ENCODE measurements around the gene KREMEN1.

Gene KREMEN1

DNA sequence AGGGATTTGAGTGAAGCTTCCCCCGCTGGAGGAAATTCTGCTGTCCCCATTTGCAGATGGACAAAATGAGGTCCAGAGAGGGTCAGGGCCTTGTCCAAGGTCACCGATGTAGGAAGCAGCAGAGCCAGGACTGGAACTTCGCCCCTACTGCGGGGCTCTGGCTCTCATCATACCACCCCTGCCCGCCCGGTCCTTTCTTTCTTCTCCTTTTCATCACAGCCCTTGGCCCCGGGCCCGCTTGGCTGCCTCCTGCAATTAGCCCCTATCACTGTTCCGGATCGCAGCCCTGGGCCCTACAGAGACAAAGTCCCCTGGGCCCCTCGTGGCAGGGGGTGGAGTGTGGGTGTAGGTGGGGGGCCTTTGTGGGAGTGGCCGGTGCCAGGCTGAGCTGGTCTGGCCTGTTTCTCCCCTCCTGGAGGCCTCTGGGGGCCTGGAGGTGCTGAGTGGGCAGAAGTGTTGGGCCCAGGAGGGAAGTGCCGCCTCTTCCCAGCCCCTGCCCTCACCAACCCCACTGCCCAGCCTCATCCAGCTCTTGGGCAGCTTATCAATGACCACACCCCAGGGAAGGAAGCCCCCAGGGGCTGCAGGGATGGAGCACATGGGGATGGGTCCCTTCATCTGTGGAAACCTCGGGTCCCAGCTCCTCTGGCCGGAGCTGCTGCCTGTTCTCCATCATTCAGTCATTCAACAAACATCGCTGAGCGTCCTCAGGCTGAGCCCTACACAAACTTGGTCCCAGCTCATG is 136.2 kb downstream of the KREMEN1 start:
- DNase-seq = no peak

DNA sequence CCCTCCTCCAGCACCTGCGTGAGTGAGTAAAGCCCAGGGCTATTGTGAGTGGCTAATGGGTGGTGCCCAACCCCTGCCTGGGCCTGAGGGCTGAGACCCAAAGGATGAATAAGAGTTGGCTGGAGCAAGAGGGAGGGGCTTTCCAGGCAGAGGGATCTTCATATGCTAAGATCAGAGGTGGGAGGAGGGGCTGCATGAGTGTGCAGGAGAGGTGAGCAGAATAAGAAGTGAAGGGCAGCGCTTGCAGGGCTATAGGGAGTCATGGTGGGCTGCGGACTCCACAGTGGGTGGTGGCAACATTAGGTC is 136.7 kb downstream of the KREMEN1 start:
- DNase-seq = no peak

DNA sequence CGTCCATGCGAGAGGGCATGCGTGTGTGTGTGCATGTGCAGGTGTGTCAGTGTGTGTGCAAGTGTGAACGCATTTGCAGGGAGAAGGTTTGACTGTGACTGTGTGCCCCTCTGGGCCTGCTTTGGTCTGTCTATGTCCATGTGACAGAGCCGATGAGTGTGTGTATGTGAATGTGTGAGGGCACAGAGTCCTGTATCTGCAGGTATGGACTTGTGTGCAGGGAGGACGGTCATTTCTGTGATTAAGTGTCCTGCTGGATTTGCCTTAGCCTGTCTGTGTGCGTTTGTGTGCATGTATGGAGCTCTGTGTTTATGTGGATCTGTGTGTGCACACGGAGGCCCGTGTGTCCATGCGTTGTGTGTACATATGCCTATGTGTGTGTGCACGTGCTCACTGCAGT is 138.2 kb downstream of the KREMEN1 start:
- DNase-seq = no peak

DNA sequence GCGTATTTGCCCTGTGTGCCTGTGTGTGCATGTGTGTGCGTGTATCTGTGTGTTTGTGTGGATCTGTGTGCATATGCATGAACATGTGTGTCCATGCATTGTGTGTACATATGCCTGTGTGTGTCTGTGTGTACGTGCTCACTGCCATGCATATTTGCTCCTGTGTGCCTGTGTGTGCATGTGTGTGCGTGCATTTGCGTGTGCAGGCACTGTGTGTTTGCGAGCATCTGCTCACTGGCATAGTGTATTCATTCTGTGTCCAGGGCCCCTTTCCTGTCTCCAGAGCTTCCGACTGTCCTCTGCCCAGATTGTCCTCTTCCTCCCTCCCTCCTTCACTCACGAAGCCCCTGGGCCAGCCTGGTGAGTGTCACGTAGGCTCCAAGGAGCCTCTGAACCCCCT is 138.6 kb downstream of the KREMEN1 start:
- no peak for DNase-seq

GRCh38 chr22:29212743-29213142 is 139.9 kb downstream of the KREMEN1 start:
- no peak for DNase-seq

GRCh38 chr22:29213493-29213892 is 140.7 kb downstream of the KREMEN1 start:
- DNase-seq = no peak

DNA sequence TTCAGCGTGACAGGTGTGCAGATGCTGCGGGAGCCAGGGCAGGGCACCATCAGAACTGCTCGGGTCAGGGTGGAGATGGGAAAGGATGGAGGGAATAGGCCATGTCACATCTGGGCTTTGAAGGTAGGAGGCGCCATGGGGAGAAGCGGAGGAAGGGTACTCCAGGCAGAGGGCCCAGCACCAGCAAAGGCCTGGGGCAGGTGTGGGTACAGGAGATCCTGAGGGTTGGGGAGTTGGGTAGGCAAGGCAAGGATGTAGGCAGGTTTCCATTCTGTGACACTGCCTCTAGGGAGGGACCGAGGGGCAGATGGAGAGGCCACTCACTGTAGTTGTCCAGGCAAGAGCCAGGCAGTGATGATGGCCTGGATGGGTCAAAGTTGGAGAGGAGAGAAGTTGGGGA is 141.4 kb downstream of the KREMEN1 start:
- DNase-seq = no peak

DNA sequence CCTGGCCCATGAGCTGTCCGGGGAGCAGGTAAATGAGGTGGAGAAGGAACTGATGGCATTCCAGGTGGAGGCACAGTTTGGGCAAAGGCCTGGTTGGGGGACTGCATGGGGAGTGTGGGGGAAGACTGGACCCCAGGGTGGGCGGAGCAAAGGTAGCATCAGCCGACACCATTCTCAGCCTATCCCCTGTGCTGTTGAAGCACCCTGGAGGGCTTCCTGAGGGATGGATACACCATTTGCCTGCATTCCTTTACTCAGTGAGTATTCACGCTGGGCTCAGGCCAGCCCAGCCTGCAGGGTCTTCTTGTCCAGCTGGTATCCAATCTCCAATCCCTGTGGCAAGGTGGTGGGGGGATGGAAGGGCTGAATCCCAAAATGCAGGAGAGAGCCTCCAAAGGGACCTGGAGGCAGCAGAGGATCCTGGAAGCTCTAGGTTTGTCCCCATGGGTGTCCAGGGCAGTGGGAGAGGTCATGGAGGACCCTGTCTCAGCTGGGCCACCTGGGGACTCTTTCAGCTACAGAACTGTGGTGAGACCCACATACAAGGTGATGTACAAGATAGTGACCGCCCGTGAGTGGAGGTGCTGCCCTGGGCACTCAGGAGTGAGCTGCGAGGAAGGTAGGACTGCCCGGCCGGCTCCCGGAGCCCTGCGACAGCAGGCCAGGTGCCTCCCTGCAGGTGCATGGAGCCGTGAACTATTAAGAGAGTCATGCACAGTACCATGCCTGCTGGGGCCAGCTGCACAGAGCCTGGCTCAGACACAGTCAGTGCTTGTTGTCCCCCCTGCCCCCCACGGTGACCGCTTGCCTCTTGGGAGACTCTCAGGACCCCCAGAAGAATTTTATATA is 142.4 kb downstream of the KREMEN1 start:
- no peak for DNase-seq

DNA sequence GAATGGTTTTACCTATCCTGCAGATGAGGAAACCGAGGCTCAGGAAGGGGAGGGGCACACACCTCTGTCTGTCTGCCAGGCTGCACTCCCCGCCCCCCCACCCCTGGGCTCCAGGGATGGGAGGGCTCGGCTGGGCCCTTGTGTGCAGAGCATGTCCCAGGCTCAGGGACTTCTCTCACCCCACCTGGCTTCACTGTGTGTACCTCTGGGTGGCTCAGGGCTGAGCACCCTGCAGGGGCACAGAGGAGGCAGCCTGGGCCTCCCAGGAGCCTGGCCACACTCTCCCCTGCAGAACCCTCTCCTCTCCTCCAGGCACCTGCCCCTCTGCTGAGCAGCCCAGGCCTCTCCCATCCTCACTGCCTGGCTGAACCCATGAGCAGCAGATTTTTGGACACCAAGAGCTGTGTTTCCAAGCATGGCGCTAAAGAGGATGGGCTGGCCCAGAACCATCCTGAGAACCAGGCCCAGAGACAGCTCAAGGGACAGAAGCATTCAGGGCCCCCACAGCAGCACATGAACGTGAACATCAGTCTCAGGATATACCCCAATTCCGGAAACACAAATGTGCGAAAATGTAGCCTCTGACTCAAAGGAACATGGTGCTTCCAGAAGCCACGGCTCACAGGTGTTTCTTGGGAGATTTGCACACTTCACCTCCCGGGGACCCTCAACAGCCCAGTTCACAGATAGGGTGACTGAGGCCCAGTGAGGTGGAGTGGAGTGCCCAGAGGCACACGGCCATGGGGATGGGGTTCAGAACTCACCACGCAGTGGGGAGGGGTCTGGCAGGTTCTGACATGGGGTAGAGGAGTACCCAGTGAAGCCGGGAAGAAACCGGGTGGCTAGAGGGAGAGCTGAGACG is 143.4 kb downstream of the KREMEN1 start:
- DNase-seq = no peak

- DNase-seq = no peak
Observed at GRCh38 chr22:29216873-29217666, 144.2 kb downstream of the KREMEN1 start.
